ENCODE measurements around the gene ATP8B4. TPM values are rescaled to one million over a fixed set of nuclear protein-coding genes. Genes with fewer than 3 reads are reported as not detected.

ATP8B4 gene
- total RNA-seq, 2 experiments from 2014 or later = 0.31 TPM; not detected in 1

DNA sequence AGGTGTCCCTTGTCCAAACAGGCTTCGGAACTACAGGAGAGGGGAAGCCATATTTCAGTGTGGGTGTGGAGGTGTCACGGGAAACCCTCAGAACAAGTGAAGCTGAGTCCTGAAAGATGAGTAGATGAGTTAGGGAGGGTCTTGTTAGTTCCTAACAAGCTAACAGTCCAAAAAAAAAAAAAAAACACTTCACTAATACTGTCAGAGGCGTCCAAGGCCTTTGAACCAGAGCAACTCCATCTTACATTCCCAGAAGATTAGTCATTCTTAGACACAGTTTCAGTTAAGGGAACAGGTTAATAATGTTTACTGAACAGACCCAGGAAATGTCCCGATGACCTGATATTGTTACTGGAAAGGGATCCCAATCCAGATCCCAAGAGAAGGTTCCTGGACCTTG lies 7.0 kb upstream of the ATP8B4 start:
- Mint-ChIP-seq H3K4me3 (no peak overlapping the region), H3K36me3 (ENCODE audit: low read depth) (no peaks in the 10 kb centered on the region), H3K27me3 (no peaks in the 10 kb centered on the region), H3K4me1 (ENCODE audit: low read depth) (no peaks in the 10 kb centered on the region), H3K9me3 (peaks cover 2% of the 10 kb centered on the region), H3K27ac (no peak overlapping the region)
- Histone ChIP-seq H3K27ac (ENCODE audit: low read depth in 1 of 2, low read length in 2 of 2) (no peak overlapping the region), H3K36me3 (ENCODE audit: insufficient read depth, low read length) (no peaks in the 10 kb centered on the region), H3K9me3 (ENCODE audit: control insufficient read depth in 1 of 2, insufficient read depth in 1 of 2, low read length in 2 of 2) (no peaks in the 10 kb centered on the region), H3K4me1 (ENCODE audit: insufficient read depth, low read length) (no peaks in the 10 kb centered on the region), H3K27me3 (ENCODE audit: control insufficient read depth in 1 of 2, insufficient read depth in 2 of 2, low read length in 2 of 2) (no peaks in the 10 kb centered on the region), H3K4me3 (ENCODE audit: low read length) (no peak overlapping the region)
- ATAC-seq (ENCODE audit: poor library complexity) = no peak
- no peak for DNase-seq
- intact Hi-C loops (cut with DNase I, micrococcal nuclease) = no loop called here
- POLR2A ChIA-PET = no interaction called here
- CTCF ChIA-PET = interaction anchor here (0.7 kb wide), 1 partner anchor 28 kb away, joined by 3 read pairs; no protein-coding TSS in a partner anchor
- TF ChIP-seq CTCF (IDR thresholded peaks at IDR 0.05) = no peak

GRCh38 chr15:50124631-50125030 lies 5.6 kb upstream of the ATP8B4 start:
- H3K27me3 Mint-ChIP-seq = no peaks in the 10 kb centered on the region
- intact Hi-C loops (cut with DNase I, micrococcal nuclease) = no loop called here
- Histone ChIP-seq H3K9me3 (ENCODE audit: control insufficient read depth in 1 of 2, insufficient read depth in 1 of 2, low read length in 2 of 2) (no peaks in the 10 kb centered on the region), H3K27me3 (ENCODE audit: control insufficient read depth in 1 of 2, insufficient read depth in 2 of 2, low read length in 2 of 2) (no peaks in the 10 kb centered on the region), H3K27ac (ENCODE audit: low read depth in 1 of 2, low read length in 2 of 2) (no peak overlapping the region), H3K4me1 (ENCODE audit: insufficient read depth, low read length) (no peaks in the 10 kb centered on the region), H3K4me3 (ENCODE audit: low read length) (no peak overlapping the region), H3K36me3 (ENCODE audit: insufficient read depth, low read length) (no peaks in the 10 kb centered on the region)
- CTCF ChIA-PET = no interaction called here
- no peak for TF ChIP-seq CTCF (IDR thresholded peaks at IDR 0.05)
- H3K27ac Mint-ChIP-seq = no peak overlapping the region
- ATAC-seq (ENCODE audit: poor library complexity) (no peak), DNase-seq (no peak)
- POLR2A ChIA-PET = no interaction called here
- H3K4me3 Mint-ChIP-seq = no peak overlapping the region
- H3K36me3 Mint-ChIP-seq (ENCODE audit: low read depth) = no peaks in the 10 kb centered on the region
- H3K4me1 Mint-ChIP-seq (ENCODE audit: low read depth) = no peaks in the 10 kb centered on the region
- peaks cover 2% of the 10 kb centered on the region for H3K9me3 Mint-ChIP-seq

GRCh38 chr15:50123861-50124557 lies 5.0 kb upstream of the ATP8B4 start:
- Histone ChIP-seq H3K9me3 (ENCODE audit: control insufficient read depth in 1 of 2, insufficient read depth in 1 of 2, low read length in 2 of 2) (no peaks in the 10 kb centered on the region), H3K27me3 (ENCODE audit: control insufficient read depth in 1 of 2, insufficient read depth in 2 of 2, low read length in 2 of 2) (no peaks in the 10 kb centered on the region), H3K4me1 (ENCODE audit: insufficient read depth, low read length) (no peaks in the 10 kb centered on the region), H3K27ac (ENCODE audit: low read depth in 1 of 2, low read length in 2 of 2) (no peak overlapping the region), H3K36me3 (ENCODE audit: insufficient read depth, low read length) (no peaks in the 10 kb centered on the region), H3K4me3 (ENCODE audit: low read length) (no peak overlapping the region)
- ChIA-PET POLR2A (no interaction called here), CTCF (no interaction called here)
- Mint-ChIP-seq H3K27me3 (no peaks in the 10 kb centered on the region), H3K36me3 (ENCODE audit: low read depth) (no peaks in the 10 kb centered on the region), H3K9me3 (peaks cover 2% of the 10 kb centered on the region), H3K27ac (no peak overlapping the region), H3K4me3 (no peak overlapping the region), H3K4me1 (ENCODE audit: low read depth) (peaks cover 4% of the 10 kb centered on the region)
- ATAC-seq (ENCODE audit: poor library complexity) (no peak), DNase-seq (no peak)
- intact Hi-C loops (cut with DNase I, micrococcal nuclease) = no loop called here
- no peak for TF ChIP-seq CTCF (IDR thresholded peaks at IDR 0.05)

All from CD4-positive, alpha-beta T cell (primary cell).